Measurements from ENCODE around the gene TMEM52B. TPM values are rescaled to one million over a fixed set of nuclear protein-coding genes. Genes with fewer than 3 reads are reported as not detected.

The TMEM52B gene
- not detected for total RNA-seq

DNA sequence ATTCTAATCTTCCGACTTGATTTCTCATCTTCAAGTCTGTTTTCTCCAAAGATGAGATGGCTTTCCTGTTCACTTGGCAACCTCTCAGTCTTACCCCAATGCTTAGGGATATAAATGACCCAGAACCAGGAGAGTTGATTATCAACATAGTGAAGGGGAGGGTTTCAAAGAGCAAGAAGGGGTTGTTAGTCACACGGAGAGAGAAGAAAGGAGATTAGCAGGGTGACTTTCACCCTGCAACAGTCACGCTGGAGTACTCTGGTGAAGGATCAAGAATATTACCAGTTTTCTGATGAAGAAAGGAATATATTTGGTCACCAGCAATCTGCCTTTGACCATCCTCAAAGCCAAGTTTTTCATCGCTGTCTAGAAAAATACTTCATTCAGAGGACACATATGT lies at the start of gene TMEM52B:
Gene TMEM52B, plus strand, starts transcription at position 212 of the 400 bp plus-strand sequence. CDS start 543 bp downstream, outside the sequence.

GRCh38 chr12:10130042-10130441 lies 48.8 kb upstream of the TMEM52B start, which contains the start of gene CLEC7A:
Gene CLEC7A (minus strand): TSS chr12:10130199. CDS start chr12:10130082, 117 bp downstream.

DNA sequence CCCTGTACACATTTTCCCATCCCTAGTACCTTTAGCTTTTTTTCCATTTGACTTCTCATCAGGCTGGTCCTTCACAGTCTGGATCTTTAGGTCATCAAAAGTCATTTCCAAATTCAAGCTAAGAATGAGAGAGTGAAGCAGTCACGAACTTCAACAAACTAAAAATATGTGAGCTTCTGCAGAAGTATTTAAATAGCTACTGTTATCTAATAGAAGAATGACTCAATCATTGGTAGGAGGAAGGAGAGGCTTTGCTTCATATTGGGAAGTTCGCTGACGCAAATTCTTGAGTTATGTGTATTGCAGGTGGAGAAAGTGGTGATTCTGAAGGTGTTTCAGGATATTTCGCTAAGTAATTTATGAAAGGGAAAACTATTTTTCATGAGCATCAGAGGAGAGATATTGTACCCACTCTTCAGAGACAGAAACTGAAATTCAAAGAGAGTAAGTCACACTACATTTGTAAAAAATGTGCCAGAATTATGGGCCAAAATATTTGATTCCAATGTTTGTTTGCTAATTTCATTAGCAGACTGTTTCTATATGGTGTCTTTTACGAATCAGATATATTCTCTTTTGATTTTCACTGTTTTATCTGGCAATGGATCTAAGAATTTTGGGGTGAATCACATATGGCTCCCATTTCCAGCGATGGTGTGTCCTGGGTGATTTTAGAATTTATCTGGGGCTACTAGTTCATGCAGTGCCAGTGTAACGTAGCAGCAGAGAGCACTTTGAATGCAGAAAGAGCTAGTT lies 6.7 kb upstream of the TMEM52B start, which contains the start of gene OLR1:
Gene OLR1, minus strand, starts transcription at position 160 of the 756 bp plus-strand sequence. Its CDS starts 55 bp downstream, at position 105.

GRCh38 chr12:10212739-10213131 lies 33.9 kb downstream of the TMEM52B start, which contains the start of gene GABARAPL1:
Gene GABARAPL1 (plus strand): TSS chr12:10212877. CDS start chr12:10213130, 253 bp downstream.

Other genes with a start within 250 kb of the TMEM52B start
- gene CLEC2A, start 246.7 kb upstream of the TMEM52B start, total RNA-seq, result 1.1 TPM
- gene CLEC12A, start 207.6 kb upstream of the TMEM52B start, total RNA-seq, result 3.4 TPM
- 1.5 TPM for gene CLEC1B, start 179.9 kb upstream of the TMEM52B start, total RNA-seq
- 0.22 TPM for gene CLEC12B, start 168.4 kb upstream of the TMEM52B start, total RNA-seq
- gene CLEC9A, start 148.3 kb upstream of the TMEM52B start, total RNA-seq, result 0.27 TPM
- 3.7 TPM for gene CLEC1A, start 80.0 kb upstream of the TMEM52B start, total RNA-seq
- 5.1 TPM for gene CLEC7A, start 48.8 kb upstream of the TMEM52B start, total RNA-seq
- gene OLR1, start 6.9 kb upstream of the TMEM52B start, total RNA-seq, result 0.60 TPM
- 84.7 TPM for gene GABARAPL1, start 33.8 kb downstream of the TMEM52B start, total RNA-seq
- gene KLRD1, start 128.8 kb downstream of the TMEM52B start, total RNA-seq, result 0.82 TPM
- 1.2 TPM for gene KLRK1, start 211.0 kb downstream of the TMEM52B start, total RNA-seq
- not detected for gene KLRC4, start 230.7 kb downstream of the TMEM52B start, total RNA-seq
- gene KLRC3, start 241.6 kb downstream of the TMEM52B start, total RNA-seq, result not detected